ENCODE measurements around the gene MRC1. TPM values are rescaled to one million over a fixed set of nuclear protein-coding genes. Genes with fewer than 3 reads are reported as not detected.

The MRC1 gene
- total RNA-seq, 4 donors from 2014 or later, result 3.3 to 9.8 (median 5.9) TPM

- Histone ChIP-seq H3K9me3 (no peaks in the 10 kb centered on the region), H3K4me3 (no peak overlapping the region), H3K36me3 (no peaks in the 10 kb centered on the region), H3K27ac (no peak overlapping the region), H3K4me1 (no peaks in the 10 kb centered on the region), H3K27me3 (no peaks in the 10 kb centered on the region)
- WGBS, result 86% methylated on average over 10 of the region's 10 CpGs
- DNase-seq (ENCODE audit: low spot score in 2 of 2), result no peak
- no peak for TF ChIP-seq EP300 (IDR thresholded peaks at IDR 0.05)
Measured at GRCh38 chr10:17866346-17866745, 57.2 kb downstream of the MRC1 start.

GRCh38 chr10:17867056-17867455 lies 57.9 kb downstream of the MRC1 start:
- TF ChIP-seq POLR2AphosphoS5 (IDR thresholded peaks at IDR 0.05) (no peak), EP300 (IDR thresholded peaks at IDR 0.05) (no peak), CTCF (IDR thresholded peaks at IDR 0.05) (no peak), POLR2A (IDR thresholded peaks at IDR 0.05) (no peak)
- H3K36me3 ChIP-seq, result no peaks in the 10 kb centered on the region
- DNase-seq (ENCODE audit: low spot score in 2 of 2), result no peak
- no peaks in the 10 kb centered on the region for H3K4me1 ChIP-seq
- 79% methylated on average over 2 of the region's 2 CpGs for WGBS
- H3K4me3 ChIP-seq, result no peak overlapping the region
- H3K27ac ChIP-seq, result no peak overlapping the region
- no peaks in the 10 kb centered on the region for H3K9me3 ChIP-seq
- no peaks in the 10 kb centered on the region for H3K27me3 ChIP-seq

- H3K27ac ChIP-seq, result no peak overlapping the region
- no peak for DNase-seq (ENCODE audit: low spot score in 2 of 2)
- TF ChIP-seq CTCF (IDR thresholded peaks at IDR 0.05), result no peak
- no peak for TF ChIP-seq EP300 (IDR thresholded peaks at IDR 0.05)
- TF ChIP-seq POLR2AphosphoS5 (IDR thresholded peaks at IDR 0.05), result no peak
- no peak for TF ChIP-seq POLR2A (IDR thresholded peaks at IDR 0.05)
- H3K9me3 ChIP-seq, result no peaks in the 10 kb centered on the region
- H3K4me3 ChIP-seq, result no peak overlapping the region
- H3K36me3 ChIP-seq, result no peaks in the 10 kb centered on the region
- H3K27me3 ChIP-seq, result no peaks in the 10 kb centered on the region
- H3K4me1 ChIP-seq, result no peaks in the 10 kb centered on the region
- WGBS, result 83% methylated on average over 6 of the region's 6 CpGs
Measured at GRCh38 chr10:17871036-17871435, 61.9 kb downstream of the MRC1 start.

GRCh38 chr10:17872191-17873091 lies 63.3 kb downstream of the MRC1 start:
- H3K9me3 ChIP-seq, result no peaks in the 10 kb centered on the region
- H3K4me1 ChIP-seq, result no peaks in the 10 kb centered on the region
- no peaks in the 10 kb centered on the region for H3K27me3 ChIP-seq
- no peak for DNase-seq (ENCODE audit: low spot score in 2 of 2)
- TF ChIP-seq POLR2AphosphoS5 (IDR thresholded peaks at IDR 0.05) (no peak), POLR2A (IDR thresholded peaks at IDR 0.05) (no peak), EP300 (IDR thresholded peaks at IDR 0.05) (no peak), CTCF (IDR thresholded peaks at IDR 0.05) (no peak)
- H3K27ac ChIP-seq, result no peak overlapping the region
- 70% methylated on average over 8 of the region's 8 CpGs for WGBS
- no peak overlapping the region for H3K4me3 ChIP-seq
- H3K36me3 ChIP-seq, result no peaks in the 10 kb centered on the region

- TF ChIP-seq POLR2AphosphoS5 (IDR thresholded peaks at IDR 0.05) (no peak), CTCF (IDR thresholded peaks at IDR 0.05) (no peak), POLR2A (IDR thresholded peaks at IDR 0.05) (no peak)
- H3K4me1 ChIP-seq, result no peaks in the 10 kb centered on the region
- DNase-seq (ENCODE audit: low spot score in 2 of 2), result no peak
- no peak overlapping the region for H3K4me3 ChIP-seq
- no peaks in the 10 kb centered on the region for H3K36me3 ChIP-seq
- no peaks in the 10 kb centered on the region for H3K27me3 ChIP-seq
- WGBS, result 56% methylated on average over 2 of the region's 2 CpGs
- no peaks in the 10 kb centered on the region for H3K9me3 ChIP-seq
- no peak overlapping the region for H3K27ac ChIP-seq
Measured at GRCh38 chr10:17873946-17874345, 64.8 kb downstream of the MRC1 start.
